Smooth muscle cell (in vitro differentiated cells): ENCODE measurements around the gene PTH1R. TPM values are rescaled to one million over a fixed set of nuclear protein-coding genes. Genes with fewer than 3 reads are reported as not detected.
"Not testable (repeated sequence)": the region's sequence is repeated elsewhere in the genome, so short reads cannot be mapped to it uniquely, and the experiment has no call there.

Experiments used
- DNase-seq: peaks from one replicate; lab custom pipeline; 2025; ENCODE audit not compliant: unreplicated experiment; lab: John Stamatoyannopoulos, UW
- H2AFZ ChIP-seq: fragments of 200-600 bp; sonication (generic); 2 replicates; pipeline ENCODE4 v1.6.0; 2016; ENCODE audit warnings: antibody characterized with exemption, low read depth, mild to moderate bottlenecking
- H3F3A ChIP-seq: fragments of 200-600 bp; sonication (generic); 2 replicates; pipeline ENCODE4 v1.6.0; 2017; ENCODE audit warnings: antibody characterized with exemption, low read depth
- H3K27ac ChIP-seq: fragments of 200-600 bp; sonication (generic); 2 replicates; pipeline ENCODE4 v1.5.1; 2016; ENCODE audit warnings: low read depth, mild to moderate bottlenecking
- H3K27me3 ChIP-seq: fragments of 200-600 bp; sonication (generic); 2 replicates; pipeline ENCODE4 v1.6.1; 2016; ENCODE audit warnings: low read depth, mild to moderate bottlenecking
- H3K36me3 ChIP-seq: fragments of 200-600 bp; sonication (generic); 2 replicates; pipeline ENCODE4 v1.5.1; 2016; ENCODE audit warnings: low read depth
- H3K4me1 ChIP-seq: fragments of 200-600 bp; sonication (generic); 2 replicates; pipeline ENCODE4 v1.5.1; 2016; ENCODE audit warnings: low read depth
- H3K4me2 ChIP-seq: fragments of 200-600 bp; sonication (generic); 2 replicates; pipeline ENCODE4 v1.6.0; 2016; ENCODE audit warnings: mild to moderate bottlenecking
- H3K4me3 ChIP-seq: fragments of 200-600 bp; sonication (generic); 2 replicates; pipeline ENCODE4 v1.5.1; 2016; ENCODE audit warnings: mild to moderate bottlenecking
- H3K79me2 ChIP-seq: fragments of 200-600 bp; sonication (generic); 2 replicates; pipeline ENCODE4 v1.6.0; 2016; ENCODE audit warnings: low read depth, mild to moderate bottlenecking
- H3K9ac ChIP-seq: fragments of 200-600 bp; sonication (generic); 2 replicates; pipeline ENCODE4 v1.6.0; 2016; ENCODE audit warnings: low read depth
- H3K9me3 ChIP-seq: fragments of 200-600 bp; sonication (generic); replicated peaks from 2 replicates; pipeline ENCODE4 v1.5.1; 2016; ENCODE audit warnings: low read depth
- H4K20me1 ChIP-seq: fragments of 200-600 bp; sonication (generic); 2 replicates; pipeline ENCODE4 v1.6.0; 2016; ENCODE audit warnings: low read depth
- CTCF ChIP-seq: fragments of 200-600 bp; sonication (generic); IDR thresholded peaks from 2 replicates; pipeline ENCODE4 v1.5.1; 2017; ENCODE audit warnings: borderline replicate concordance, mild to moderate bottlenecking, antibody characterized with exemption; ENCODE audit not compliant: insufficient read depth, poor library complexity, severe bottlenecking
- whole genome bisulfite sequencing: methylation state at CpG from one replicate; pipeline ENCODE4 v1.1.7; 2016; ENCODE audit warnings: low lambda C conversion rate; 5-methylcytosine and 5-hydroxymethylcytosine counted together
- polyA plus RNA-seq: library from polyadenylated mRNA; unstranded; fragments of >200 nt; fragmentation: Nextera tagmentation; extraction: Ambion mirVana; gene quantifications from 2 replicates; pipeline ENCODE4 v1.2.1, GENCODE V29; 2016
- total RNA-seq: library from RNA; depleted of rRNA; stranded (reverse); fragments of >200 nt; gene quantifications from 2 replicates; pipeline ENCODE4 v1.2.3, GENCODE V29; 2014

The PTH1R gene
- total and polyA plus RNA-seq, 2 experiments from 2014 or later, result 17.7 to 50.6 TPM

- no peak overlapping the region for H3K9ac ChIP-seq
- no peak overlapping the region for H3K27ac ChIP-seq
- H3K27me3 ChIP-seq, result no peaks in the 10 kb centered on the region
- H3K9me3 ChIP-seq, result no peaks in the 10 kb centered on the region
- H4K20me1 ChIP-seq, result no peaks in the 10 kb centered on the region
- no peak overlapping the region for H2AFZ ChIP-seq
- H3K79me2 ChIP-seq, result no peaks in the 10 kb centered on the region
- no peak for DNase-seq
- H3K4me1 ChIP-seq, result no peaks in the 10 kb centered on the region
- H3F3A ChIP-seq, result no peaks in the 10 kb centered on the region
- no peak for TF ChIP-seq CTCF
- 90% methylated on average over 6 of the region's 6 CpGs for WGBS
- H3K36me3 ChIP-seq, result no peaks in the 10 kb centered on the region
- H3K4me2 ChIP-seq, result no peak overlapping the region
- no peak overlapping the region for H3K4me3 ChIP-seq
Measured at GRCh38 chr3:46910166-46910760, 32.7 kb downstream of the PTH1R start.

- DNase-seq, H3K4me1 ChIP-seq, H3K9ac ChIP-seq, H3K9me3 ChIP-seq, H3K36me3 ChIP-seq, H2AFZ ChIP-seq, H3K4me3 ChIP-seq, H4K20me1 ChIP-seq, H3F3A ChIP-seq, H3K79me2 ChIP-seq, H3K27me3 ChIP-seq, H3K27ac ChIP-seq, H3K4me2 ChIP-seq: not testable (repeated sequence)
- WGBS, result 93% methylated on average over 10 of the region's 10 CpGs
Measured at GRCh38 chr3:46910914-46911313, 33.4 kb downstream of the PTH1R start.

GRCh38 chr3:46912986-46913385, 35.5 kb downstream of the PTH1R start:
- Histone ChIP-seq H3F3A (no peaks in the 10 kb centered on the region), H3K4me1 (no peaks in the 10 kb centered on the region), H3K4me3 (no peak overlapping the region), H4K20me1 (no peaks in the 10 kb centered on the region), H3K9me3 (peaks cover 6% of the 10 kb centered on the region), H3K9ac (no peak overlapping the region), H3K27ac (no peak overlapping the region), H3K4me2 (no peak overlapping the region), H3K27me3 (no peaks in the 10 kb centered on the region), H3K79me2 (no peaks in the 10 kb centered on the region), H3K36me3 (peaks cover 6% of the 10 kb centered on the region), H2AFZ (no peak overlapping the region)
- WGBS, result 97% methylated on average over 3 of the region's 3 CpGs
- DNase-seq, result no peak
- no peak for TF ChIP-seq CTCF

GRCh38 chr3:46913644-46914043, 36.1 kb downstream of the PTH1R start:
- H4K20me1 ChIP-seq, result no peaks in the 10 kb centered on the region
- H3K9ac ChIP-seq, result no peak overlapping the region
- peaks cover 10% of the 10 kb centered on the region for H3K36me3 ChIP-seq
- no peaks in the 10 kb centered on the region for H3F3A ChIP-seq
- no peak overlapping the region for H3K27ac ChIP-seq
- no peaks in the 10 kb centered on the region for H3K79me2 ChIP-seq
- DNase-seq, result no peak
- H3K4me2 ChIP-seq, result no peak overlapping the region
- 95% methylated on average over 8 of the region's 8 CpGs for WGBS
- H3K27me3 ChIP-seq, result no peaks in the 10 kb centered on the region
- peaks cover 6% of the 10 kb centered on the region for H3K9me3 ChIP-seq
- H3K4me3 ChIP-seq, result no peak overlapping the region
- H2AFZ ChIP-seq, result no peak overlapping the region
- no peaks in the 10 kb centered on the region for H3K4me1 ChIP-seq
- no peak for TF ChIP-seq CTCF
